Left ventricle myocardium superior (tissue), 1 donor: ENCODE data around the gene AUH. TPM values are rescaled to one million over a fixed set of nuclear protein-coding genes. Genes with fewer than 3 reads are reported as not detected.
A peak's percentile ranks its signal among the peaks of the same experiment; 100 is the strongest.
"Not testable (repeated sequence)": the region's sequence is repeated elsewhere in the genome, so short reads cannot be mapped to it uniquely, and the experiment has no call there.

Experiments
- ATAC-seq: fragments of 200-7000 bp; cut with Tn5 transposase; one replicate; pipeline ENCODE4 v1.9.1; 2020; ENCODE audit warnings: mild to moderate bottlenecking, moderate library complexity
- DNase-seq: peaks from one replicate; pipeline ENCODE4 v3.0.0-alpha.2; 2020
- intact Hi-C: fragments of 100-400 bp; cut with micrococcal nuclease; formaldehyde crosslinking; loops from one replicate; pipeline ENCODE4 v1.11.0; 2022
- total RNA-seq: library from RNA; stranded (reverse); fragmentation: NEBNext Ultra II Directional; extraction: Animal tissue kit (Norgen Biotek cat#: 25700); gene quantifications from one replicate; pipeline ENCODE4 v1.2.1, GENCODE V29; 2021
- donor health status: DM: no; HTN: yes; CAD: no; lungs with severe emphysema.

AUH gene
- total RNA-seq, 1 donor from 2014 or later = 44.1 TPM

DNA sequence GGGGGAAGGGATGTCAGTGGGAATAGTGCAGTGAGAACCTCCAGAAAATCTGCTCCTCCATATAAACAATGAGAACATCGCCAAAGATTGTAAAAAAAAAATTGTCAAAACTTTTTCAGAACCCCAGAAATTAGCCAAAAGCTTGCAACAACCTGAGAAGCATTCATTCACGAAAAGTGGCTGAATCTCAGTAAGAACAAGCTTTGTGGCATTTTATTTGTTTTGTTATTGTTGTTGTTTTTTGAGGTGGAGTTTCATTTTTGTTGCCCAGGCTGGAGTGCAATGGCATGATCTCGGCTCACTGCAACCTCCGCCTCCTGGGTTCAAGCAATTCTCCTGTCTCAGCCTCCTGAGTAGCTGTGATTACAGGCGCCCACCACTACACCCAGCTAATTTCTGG lies 162.8 kb downstream of the AUH start:
- intact Hi-C loops, DNase-seq: not testable (repeated sequence)

DNA sequence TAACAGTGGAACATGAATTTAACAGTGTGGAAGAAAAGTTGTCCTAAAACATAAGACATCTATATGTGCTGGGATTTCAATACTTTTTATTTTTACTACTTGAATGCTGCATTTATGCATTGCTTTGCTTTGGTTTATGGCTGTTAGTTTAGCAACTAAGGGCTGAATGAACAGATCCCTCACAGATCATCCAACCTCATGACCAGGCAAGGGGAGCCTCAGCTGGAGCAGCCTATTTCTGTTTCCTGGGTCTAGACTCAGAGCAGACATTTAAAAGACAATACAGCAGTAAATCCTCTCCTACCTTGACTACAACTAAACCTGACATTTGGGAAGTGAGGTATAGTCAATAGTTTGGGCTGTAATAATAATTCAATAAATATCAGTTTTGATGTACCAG lies 163.3 kb downstream of the AUH start:
- intact Hi-C loops = no loop called here
- DNase-seq (no peak), ATAC-seq (no peak)

More for the DNA sequence above, 162.8 kb downstream of the AUH start:
- ATAC-seq = not testable (repeated sequence)

DNA sequence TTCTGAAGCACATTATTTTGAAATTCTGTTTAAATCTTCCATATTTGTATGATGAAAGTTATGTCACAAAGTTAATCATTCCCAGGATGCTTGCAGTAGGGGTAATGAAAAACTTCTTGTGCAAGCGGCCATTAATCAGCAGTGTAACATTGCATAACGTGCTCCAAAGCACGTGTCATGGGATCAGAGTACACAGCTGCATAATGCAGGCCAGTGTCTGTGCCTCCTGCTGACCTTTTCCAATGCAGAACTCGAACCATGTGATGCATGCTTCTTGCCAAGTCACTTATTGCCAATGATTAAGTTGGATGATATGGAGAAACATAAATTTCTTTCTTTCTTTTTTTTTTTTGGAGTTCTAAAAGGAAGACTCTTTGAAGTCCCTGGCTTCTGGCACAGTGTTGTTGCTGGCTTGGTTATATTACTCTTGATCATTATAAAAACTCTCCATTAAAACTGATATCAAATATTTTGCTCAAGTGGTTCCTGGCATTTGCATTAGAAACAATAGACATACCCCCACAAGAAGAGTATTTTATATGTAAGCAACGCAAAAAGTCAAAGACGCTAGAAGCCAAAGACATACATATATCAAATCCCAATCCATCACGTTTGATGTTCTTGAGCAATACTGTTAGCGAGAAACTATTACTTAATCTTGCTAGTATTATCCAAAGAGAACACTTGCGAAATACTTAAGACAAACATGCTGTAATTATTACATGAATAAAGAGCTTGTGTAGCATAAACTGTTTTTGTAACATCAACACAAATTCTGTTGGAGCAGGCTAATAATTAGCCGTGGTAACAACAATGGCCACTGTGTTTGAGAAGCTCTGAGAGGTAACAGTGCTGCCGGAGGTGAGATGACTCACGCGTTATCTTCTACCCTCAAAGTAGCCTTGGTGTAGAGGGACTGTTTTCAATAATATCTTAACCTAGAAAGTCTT lies 164.2 kb downstream of the AUH start:
- DNase-seq (peak; percentile 52), ATAC-seq (peak; percentile 65)
- intact Hi-C loops = no loop called here

DNA sequence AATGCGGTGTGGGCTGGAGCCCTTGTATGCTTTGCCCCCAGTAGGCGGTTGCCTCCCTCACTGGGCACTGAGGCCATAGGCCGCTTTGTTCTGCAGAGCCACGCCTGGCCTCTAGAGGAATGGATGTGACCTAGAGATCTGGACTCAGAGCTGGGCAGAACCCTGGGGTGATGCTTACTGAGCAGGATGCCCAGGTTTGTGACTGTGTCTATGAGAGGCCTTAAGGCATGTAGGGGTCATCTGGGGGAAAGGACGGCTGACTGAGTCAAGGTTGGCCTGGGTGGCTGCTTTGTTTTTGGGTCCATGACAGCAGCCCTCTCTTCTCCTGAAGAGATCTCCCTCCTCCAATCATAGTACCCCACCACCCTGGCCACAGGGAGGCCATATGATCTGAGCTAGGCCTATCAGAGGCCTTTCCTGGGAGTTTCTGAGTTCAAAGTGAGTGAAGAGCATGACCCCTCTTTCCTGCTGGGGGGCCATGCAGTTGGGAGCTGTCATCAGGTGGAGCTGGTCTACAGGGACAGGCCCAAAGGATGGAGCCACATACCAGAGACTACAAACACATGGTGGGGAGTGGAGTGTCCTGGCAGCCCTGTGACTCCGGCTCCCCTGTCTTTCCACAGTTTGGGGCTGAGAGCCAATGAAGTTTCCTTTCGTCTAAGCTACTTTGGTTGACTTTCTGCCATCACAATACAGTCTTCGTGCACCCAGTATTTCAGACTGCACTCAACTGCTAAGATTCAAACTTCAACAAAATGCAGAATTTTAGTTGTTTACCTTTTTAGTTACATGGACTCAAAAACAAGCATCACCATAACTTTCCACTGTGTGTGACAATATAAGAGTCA lies 165.4 kb downstream of the AUH start:
- no peak for ATAC-seq
- DNase-seq = no peak
- intact Hi-C loops = no loop called here

DNA sequence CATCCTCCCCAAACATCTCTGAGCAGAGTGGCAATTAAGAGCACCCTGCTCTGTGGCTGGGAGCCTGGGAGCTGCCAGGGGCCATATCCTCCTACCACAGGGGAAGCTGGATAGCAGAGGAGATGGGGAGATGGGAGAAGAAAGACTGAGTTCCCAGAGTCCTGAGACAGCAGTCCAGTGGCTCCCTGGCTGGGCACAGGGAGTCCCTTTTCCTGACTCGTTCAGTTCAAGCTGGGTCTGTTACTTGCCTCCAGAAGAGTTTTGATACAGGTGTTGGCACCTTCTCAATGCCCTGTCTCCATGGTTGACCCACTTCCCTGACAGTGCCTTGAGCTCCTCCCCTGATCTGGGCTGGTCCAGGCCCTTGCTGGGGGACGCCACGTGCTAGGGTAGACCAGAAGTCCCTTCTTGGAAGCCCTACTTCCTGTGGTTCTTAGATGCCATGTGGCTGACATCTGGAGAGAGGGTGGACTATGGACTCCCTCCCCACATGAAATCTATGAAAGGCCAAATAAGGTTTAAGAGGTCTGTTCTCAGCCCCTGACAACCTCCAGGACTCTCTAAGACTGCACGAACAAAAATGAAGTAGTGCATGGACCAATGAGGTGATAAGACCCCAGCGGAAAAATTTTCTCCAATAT lies 166.2 kb downstream of the AUH start:
- no peak for ATAC-seq
- DNase-seq = no peak
- intact Hi-C loops = no loop called here

DNA sequence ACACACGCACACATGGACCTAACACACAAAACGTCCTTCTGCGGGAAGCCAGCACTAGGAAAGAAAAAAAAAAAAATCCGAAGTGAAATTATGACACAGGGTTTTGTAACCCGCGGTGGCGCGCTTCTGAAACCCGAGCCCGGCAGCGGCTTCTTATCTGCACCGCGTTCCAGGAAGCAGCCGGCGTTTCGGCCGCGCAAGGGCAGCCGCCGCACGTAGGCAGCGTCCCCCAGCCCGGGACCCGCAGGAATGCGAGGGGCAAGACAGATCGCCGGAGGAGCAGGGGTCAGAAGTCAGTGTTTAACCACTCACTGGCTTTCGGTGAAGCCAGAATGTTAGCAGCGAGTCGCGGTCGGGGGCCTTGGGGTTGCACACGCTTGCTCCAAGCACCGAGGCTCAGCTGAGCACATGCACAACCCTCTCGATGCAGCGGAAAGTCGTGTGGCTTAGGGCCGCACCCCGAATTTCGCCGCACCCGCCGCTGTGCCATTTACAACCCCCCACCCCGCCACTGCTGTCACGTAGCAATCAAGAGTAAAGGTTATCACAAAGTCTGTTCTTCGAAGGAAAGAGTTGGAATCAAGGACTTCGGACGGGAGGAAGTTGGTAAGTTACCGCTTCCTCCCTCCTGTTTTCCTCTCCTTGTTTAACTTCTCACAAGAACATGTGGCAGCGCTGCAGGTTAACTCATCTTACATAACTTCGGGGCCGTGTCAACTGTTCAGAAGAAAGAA lies 167.9 kb downstream of the AUH start:
- ATAC-seq (peak; percentile 74), DNase-seq (peak; percentile 93)
- intact Hi-C loops = no loop called here

DNA sequence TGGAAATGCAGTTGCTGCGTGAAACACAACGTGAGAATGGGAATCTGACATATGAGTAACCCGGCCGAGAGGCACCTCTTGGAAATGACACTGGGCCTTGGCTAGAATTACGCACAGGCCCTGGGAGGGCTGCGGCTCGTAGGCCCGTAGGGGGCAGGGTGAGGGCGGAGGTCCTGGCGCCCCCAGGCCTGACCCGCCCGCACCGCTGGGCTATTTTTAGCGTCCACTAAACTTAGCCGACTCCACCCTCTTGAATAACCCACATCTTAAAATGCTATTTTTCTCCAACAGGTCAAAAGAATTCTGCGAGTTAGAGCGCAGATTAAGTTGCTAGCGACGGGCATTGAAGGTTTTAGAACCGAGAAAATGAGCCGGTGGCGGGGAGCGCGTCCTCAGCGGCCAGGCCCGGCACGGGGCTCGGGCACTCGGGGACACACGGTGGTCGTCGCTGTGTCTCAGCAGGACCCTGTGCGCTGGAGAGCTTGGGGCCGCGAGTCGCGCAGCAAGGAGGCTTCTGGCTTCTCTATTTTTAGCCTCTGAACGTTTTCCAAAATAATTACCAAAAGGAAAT lies 168.5 kb downstream of the AUH start:
- ATAC-seq (peak; percentile 85), DNase-seq (peak; percentile 85)
- intact Hi-C loops = no loop called here

DNA sequence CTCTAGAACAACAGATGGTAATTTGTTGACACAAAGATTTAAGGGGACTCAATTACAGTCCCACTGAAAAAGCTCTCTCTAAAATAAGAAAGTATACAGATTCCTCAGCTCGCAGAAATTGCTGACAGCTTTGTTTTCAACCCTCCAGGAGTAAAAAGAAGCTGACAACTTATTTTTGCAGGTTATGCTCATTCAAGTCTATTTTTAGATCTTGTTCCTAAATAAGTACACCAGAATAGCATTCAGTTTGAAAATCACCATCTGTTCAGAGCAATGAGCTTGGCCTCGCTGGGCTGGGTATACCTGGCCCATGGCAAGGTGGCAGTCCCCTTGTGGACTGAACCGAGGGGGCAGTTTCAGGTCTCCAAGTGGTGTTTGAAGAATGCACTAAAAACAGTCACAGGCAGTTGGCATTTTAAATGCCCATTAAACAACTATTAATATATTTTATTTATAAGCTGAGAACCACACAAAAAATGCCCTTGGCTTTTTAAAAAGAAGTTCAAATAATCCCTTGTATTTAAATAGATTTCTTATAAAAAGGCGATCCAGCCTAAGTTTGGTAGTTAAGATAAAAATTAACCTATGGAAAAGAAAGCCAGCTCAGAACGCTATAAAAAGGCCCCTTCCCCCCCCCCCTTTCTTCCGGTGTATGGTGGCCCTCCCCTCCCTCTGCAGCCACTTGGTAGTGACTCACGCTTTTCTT lies 169.2 kb downstream of the AUH start:
- intact Hi-C loops = no loop called here
- DNase-seq (no peak), ATAC-seq (peak; percentile 39)

DNA sequence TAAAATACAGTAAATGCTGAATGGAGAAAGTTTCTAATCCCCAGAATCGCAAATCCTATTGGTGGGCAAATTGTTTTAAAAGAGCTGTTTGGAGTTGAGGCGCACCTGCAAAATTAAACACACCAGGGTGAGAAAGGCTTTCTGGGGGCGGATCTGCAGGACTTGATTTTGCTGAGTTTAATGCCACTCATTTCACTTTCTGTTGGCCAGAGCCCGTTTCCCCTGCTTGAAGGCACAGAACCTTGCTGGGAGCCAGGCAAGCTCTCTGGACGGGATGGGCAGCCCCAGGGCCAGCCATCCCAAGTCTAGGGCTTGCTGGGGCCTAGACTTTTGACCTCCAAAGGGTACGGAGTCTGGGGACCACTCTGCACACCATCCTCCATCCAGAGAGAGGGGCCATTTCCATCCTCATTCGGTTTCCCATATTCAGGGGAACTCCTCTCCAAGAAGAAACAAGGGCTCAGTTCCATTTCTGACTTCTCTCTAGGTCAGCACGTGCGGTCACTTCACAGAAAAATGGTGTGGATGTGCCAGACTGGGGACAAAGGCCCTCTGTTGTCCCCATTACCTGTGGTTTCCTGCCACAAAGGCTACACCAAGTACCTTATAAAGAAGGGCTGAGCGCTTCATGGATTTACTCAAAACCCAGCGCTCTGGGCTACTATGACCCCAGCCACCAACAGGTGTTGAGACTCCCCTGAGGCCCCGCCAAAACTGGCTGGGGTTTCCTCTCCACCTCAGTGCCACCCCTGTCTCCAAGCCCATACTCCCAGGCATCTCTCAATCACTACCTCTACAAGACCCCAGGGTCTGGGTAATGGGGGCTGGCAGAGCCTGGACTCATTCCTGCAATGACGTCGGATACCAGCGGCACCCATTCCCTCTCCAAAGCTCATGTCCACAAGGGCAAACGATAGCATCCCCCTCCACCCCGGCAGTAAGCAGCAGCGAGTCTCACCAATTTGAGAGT lies 170.0 kb downstream of the AUH start:
- no peak for DNase-seq
- intact Hi-C loops = no loop called here
- ATAC-seq = no peak

DNA sequence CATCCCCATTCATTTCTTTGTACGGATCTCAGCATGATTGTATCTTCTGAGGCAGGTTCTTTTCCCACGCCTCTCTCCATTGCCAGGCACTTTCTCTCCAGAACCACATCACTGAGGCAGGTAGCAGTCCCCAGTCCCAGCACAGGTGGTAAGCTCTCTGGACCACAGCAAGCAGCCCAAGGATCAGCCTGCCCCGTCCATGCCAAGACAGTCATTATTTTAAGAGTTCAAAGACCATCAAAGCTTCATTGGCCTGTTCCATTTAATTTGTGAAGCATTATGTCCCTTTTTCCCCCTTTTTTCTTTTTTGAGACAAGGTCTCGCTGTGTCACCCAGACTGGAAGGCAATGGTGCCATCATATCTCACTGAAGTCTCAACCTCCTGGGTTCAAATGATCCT lies 171.7 kb downstream of the AUH start:
- DNase-seq = no peak
- ATAC-seq = no peak
- intact Hi-C loops = no loop called here

DNA sequence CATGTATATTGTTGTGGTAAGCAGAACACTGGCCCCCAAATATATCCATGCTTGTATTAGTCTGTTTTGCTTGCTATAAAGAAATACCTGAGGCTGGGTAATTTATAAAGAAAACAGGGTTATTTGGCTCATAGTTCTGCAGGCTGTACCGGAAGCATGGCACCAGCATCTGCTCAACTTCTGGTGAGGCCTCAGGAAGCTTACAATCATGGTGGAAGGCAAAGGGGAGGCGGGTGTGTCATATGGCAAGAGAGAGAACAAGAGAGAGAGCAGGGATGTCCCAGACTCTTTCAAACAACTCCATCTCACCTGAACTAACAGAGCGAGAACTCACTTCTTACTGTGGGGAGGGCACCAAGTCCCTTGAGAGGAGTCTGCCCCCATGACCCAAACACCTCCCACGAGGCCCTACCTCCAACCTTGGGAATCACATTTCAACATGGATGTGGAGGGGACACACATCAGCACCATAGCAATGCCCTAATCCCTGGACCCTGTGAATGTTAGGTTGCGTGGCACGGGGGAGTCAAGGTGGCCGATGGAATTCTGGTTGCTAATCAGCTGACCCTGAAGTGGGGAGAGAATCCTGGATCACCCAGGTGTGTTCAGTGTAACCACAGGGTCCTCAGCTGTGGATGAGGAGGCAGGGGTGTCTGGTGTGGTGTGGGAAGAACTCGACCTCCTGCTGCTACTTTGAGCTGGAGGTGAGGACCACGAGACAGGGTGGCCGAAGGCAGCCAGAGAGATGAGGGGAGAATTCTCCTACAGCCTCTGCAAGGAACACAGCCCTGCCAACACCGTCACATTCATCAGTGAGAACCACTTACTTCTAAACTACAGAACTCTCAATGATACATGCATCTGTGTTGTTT lies 172.8 kb downstream of the AUH start:
- ATAC-seq (no peak), DNase-seq (no peak)
- intact Hi-C loops = no loop called here

DNA sequence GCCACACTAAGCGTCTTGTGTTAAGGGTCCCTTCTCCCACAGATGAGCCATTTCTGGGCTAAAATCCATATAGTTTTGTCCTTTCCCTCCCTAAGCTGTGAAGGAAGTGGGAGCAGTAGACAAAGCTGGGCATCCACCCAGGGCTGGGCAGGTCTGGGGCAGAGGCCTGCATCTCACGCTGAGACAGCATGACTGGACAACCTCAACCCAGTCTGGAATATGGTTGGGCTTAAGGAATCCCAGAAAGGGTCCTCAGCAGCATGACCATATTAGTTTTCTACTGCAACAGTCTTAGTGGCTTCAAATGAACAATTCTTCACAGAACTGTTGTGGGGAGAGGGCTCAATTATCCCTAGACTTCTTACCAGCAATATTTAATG lies 173.8 kb downstream of the AUH start:
- intact Hi-C loops = no loop called here
- DNase-seq (peak; percentile 52), ATAC-seq (peak; percentile 24)

DNA sequence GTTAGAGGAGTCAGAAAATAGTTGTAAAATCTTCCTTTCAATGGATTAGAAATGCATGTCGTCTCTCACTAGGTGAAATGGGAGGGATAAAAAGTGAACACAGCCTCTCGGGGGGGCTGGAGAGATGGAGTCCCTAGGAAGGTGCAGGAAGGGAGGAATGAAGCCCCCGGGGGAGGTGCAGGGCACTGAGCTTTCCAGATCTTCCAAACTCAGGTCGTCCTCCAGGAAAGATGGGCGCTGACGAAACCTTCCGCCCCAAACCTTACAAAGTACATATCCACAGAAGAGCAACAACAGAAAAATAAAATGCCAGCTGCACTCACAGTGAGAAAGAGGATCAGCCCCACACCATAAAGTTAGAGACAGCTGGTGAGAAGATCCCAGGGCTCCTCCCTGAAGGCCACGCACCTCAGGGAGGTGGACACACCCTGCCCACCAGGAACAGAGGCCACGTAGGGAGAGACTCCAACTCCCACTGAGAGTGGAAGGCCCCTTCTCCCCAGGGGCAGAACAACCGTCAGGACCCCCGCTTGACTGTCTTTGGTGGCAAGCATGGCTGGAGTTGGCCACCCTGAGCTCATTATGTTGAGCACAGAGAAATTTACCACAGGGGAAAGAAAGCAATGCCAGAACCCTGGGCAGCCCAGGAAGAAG lies 174.3 kb downstream of the AUH start:
- ATAC-seq (no peak), DNase-seq (no peak)
- intact Hi-C loops = no loop called here

DNA sequence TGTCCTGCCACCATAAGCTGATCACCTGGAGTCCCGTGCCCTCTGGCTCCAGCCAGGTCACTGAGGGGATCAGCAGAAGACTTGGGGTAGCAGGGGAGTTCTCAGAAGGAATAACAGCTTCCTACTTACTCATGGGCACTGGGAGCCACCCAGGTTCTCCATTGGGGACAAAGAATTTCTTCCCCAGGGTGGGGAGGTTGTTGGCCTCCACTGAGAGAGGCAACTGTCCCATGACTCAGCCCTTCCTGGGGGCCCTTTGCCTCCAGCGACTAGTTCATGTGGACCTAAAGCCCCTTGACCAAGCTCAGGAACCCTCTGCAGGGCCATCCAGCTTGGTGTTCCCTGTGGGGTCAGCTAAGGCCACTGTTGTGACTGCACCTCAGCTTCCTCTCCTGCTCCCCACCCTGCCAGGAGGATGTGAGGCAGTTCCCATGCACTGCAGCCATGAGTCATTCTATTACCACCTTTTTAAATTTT lies 175.0 kb downstream of the AUH start:
- no peak for DNase-seq
- peak; percentile 46 for ATAC-seq
- intact Hi-C loops = no loop called here

DNA sequence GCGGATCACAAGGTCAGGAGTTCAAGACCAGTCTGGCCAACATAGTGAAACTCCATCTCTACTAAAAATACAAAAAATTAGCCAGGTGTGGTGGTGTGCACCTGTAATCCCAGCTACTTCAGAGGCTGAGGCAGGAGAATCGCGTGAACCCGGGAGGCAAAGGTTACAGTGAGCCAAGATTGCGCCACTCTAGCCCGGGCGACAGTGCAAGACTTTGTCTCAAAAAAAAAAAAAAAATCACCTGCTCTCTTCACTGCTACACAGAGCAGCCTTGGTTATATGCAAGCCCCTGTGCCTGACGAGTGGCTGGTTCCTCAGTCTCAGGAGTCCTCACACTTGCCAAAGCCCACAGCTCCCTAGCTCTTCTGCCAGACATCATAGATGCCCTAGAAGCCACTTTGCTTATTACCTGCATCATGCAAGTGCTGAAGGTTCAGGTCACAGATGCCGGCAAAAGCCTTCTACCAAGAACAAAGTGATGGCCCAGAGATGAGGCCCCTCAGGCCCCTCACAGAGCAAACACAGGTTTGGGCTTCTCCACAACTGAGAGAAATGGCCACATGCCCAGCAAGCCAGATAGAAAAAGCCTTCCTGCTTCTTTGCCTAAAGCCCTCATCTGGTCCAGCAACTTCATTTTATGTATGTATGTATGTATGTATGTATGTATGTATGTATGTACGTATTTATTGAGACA lies 176.4 kb downstream of the AUH start:
- ATAC-seq = no peak
- intact Hi-C loops = no loop called here
- DNase-seq = no peak
